B cell (primary cell): ENCODE results near the gene PBLD.

Experiments
- CTCF ChIP-seq: fragments of 200-600 bp; IDR thresholded peaks from one replicate; pipeline ENCODE4 v1.8.0; 2022; ENCODE audit warnings: antibody characterized with exemption, mild to moderate bottlenecking
- EZH2 ChIP-seq: IDR thresholded peaks from 2 replicates; pipeline ENCODE4 v1.6.1; 2012; ENCODE audit warnings: borderline replicate concordance, low read depth, mild to moderate bottlenecking, moderate library complexity, low read length; ENCODE audit not compliant: insufficient read depth, poor library complexity, severe bottlenecking

DNA sequence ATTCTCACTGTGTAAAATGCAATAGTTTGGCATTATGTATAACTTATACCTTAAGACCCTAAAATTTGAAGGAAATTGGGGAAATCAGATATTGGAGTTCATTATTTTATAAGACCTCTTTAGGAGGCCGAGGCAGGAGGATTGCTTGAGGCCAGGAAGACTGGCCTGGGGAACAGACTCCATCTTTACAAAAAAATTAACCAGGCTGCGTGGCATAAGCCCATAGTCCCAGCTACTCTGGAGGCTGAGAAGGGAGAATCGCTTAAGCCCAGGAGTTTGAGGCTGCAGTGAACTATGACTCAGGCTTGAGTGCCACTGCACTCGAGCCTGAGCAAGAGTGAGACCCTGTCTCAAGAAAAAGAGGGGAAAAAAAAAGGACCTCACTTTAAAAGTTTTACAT lies 14.0 kb upstream of the PBLD start:
- TF ChIP-seq CTCF (no peak), EZH2 (no peak)
